ENCODE measurements around the gene GALNT18.

Gene GALNT18

GRCh38 chr11:11467312-11467711 is 154.5 kb downstream of the GALNT18 start:
- H3K4me1 Mint-ChIP-seq: no peaks in the 10 kb centered on the region
- DNase-seq (ENCODE audit: low spot score in 2 of 2) (no peak), ATAC-seq (replicated peaks; ENCODE audit: extremely low read depth, poor library complexity, severe bottlenecking) (no peak)
- no peak overlapping the region for H3K4me3 Mint-ChIP-seq
- H3K36me3 Mint-ChIP-seq (ENCODE audit: insufficient read depth): no peaks in the 10 kb centered on the region
- H3K27ac Mint-ChIP-seq (ENCODE audit: low read depth): no peak overlapping the region
- H3K9me3 Mint-ChIP-seq: no peaks in the 10 kb centered on the region
- H3K27me3 Mint-ChIP-seq: peaks cover 19% of the 10 kb centered on the region

GRCh38 chr11:11464555-11464954 is 157.2 kb downstream of the GALNT18 start:
- Mint-ChIP-seq H3K36me3 (ENCODE audit: insufficient read depth) (no peaks in the 10 kb centered on the region), H3K4me1 (no peaks in the 10 kb centered on the region), H3K27ac (ENCODE audit: low read depth) (no peak overlapping the region), H3K4me3 (no peak overlapping the region), H3K27me3 (no peaks in the 10 kb centered on the region), H3K9me3 (no peaks in the 10 kb centered on the region)
- no peak for DNase-seq (ENCODE audit: low spot score in 2 of 2)
- ATAC-seq (replicated peaks; ENCODE audit: extremely low read depth, poor library complexity, severe bottlenecking): no peak

- H3K27ac Mint-ChIP-seq (ENCODE audit: low read depth): no peak overlapping the region
- H3K9me3 Mint-ChIP-seq: no peaks in the 10 kb centered on the region
- no peak for DNase-seq (ENCODE audit: low spot score in 2 of 2)
- H3K36me3 Mint-ChIP-seq (ENCODE audit: insufficient read depth): no peaks in the 10 kb centered on the region
- H3K4me3 Mint-ChIP-seq: no peak overlapping the region
- no peaks in the 10 kb centered on the region for H3K4me1 Mint-ChIP-seq
- ATAC-seq (replicated peaks; ENCODE audit: extremely low read depth, poor library complexity, severe bottlenecking): no peak
- H3K27me3 Mint-ChIP-seq: peaks cover 9% of the 10 kb centered on the region
Observed at GRCh38 chr11:11463405-11463804, 158.4 kb downstream of the GALNT18 start.

- H3K27me3 Mint-ChIP-seq: peaks cover 16% of the 10 kb centered on the region
Observed at GRCh38 chr11:11461473-11461872, 160.3 kb downstream of the GALNT18 start.

GRCh38 chr11:11459578-11459977 is 162.2 kb downstream of the GALNT18 start:
- Mint-ChIP-seq H3K36me3 (ENCODE audit: insufficient read depth) (no peaks in the 10 kb centered on the region), H3K27ac (ENCODE audit: low read depth) (no peak overlapping the region), H3K4me3 (no peak overlapping the region), H3K27me3 (peaks cover 16% of the 10 kb centered on the region), H3K4me1 (no peaks in the 10 kb centered on the region), H3K9me3 (no peaks in the 10 kb centered on the region)
- ATAC-seq (replicated peaks; ENCODE audit: extremely low read depth, poor library complexity, severe bottlenecking) (no peak), DNase-seq (ENCODE audit: low spot score in 2 of 2) (no peak)

More at GRCh38 chr11:11461473-11461872, 160.3 kb downstream of the GALNT18 start:
- H3K4me3 Mint-ChIP-seq: no peak overlapping the region
- ATAC-seq (replicated peaks; ENCODE audit: extremely low read depth, poor library complexity, severe bottlenecking) (no peak), DNase-seq (ENCODE audit: low spot score in 2 of 2) (no peak)
- H3K4me1 Mint-ChIP-seq: no peaks in the 10 kb centered on the region
- H3K9me3 Mint-ChIP-seq: no peaks in the 10 kb centered on the region
- no peaks in the 10 kb centered on the region for H3K36me3 Mint-ChIP-seq (ENCODE audit: insufficient read depth)
- no peak overlapping the region for H3K27ac Mint-ChIP-seq (ENCODE audit: low read depth)

- no peaks in the 10 kb centered on the region for H3K36me3 Mint-ChIP-seq (ENCODE audit: insufficient read depth)
- H3K27me3 Mint-ChIP-seq: peaks cover 16% of the 10 kb centered on the region
- H3K27ac Mint-ChIP-seq (ENCODE audit: low read depth): no peak overlapping the region
- ATAC-seq (replicated peaks; ENCODE audit: extremely low read depth, poor library complexity, severe bottlenecking) (no peak), DNase-seq (ENCODE audit: low spot score in 2 of 2) (no peak)
- no peak overlapping the region for H3K4me3 Mint-ChIP-seq
- H3K4me1 Mint-ChIP-seq: no peaks in the 10 kb centered on the region
- H3K9me3 Mint-ChIP-seq: no peaks in the 10 kb centered on the region
Observed at GRCh38 chr11:11458485-11458884, 163.3 kb downstream of the GALNT18 start.

- H3K4me1 Mint-ChIP-seq: no peaks in the 10 kb centered on the region
- peaks cover 16% of the 10 kb centered on the region for H3K27me3 Mint-ChIP-seq
- no peak for ATAC-seq (replicated peaks; ENCODE audit: extremely low read depth, poor library complexity, severe bottlenecking)
- H3K27ac Mint-ChIP-seq (ENCODE audit: low read depth): no peak overlapping the region
- H3K4me3 Mint-ChIP-seq: no peak overlapping the region
- H3K36me3 Mint-ChIP-seq (ENCODE audit: insufficient read depth): no peaks in the 10 kb centered on the region
- no peaks in the 10 kb centered on the region for H3K9me3 Mint-ChIP-seq
- DNase-seq (ENCODE audit: low spot score in 2 of 2): no peak
Observed at GRCh38 chr11:11458001-11458400, 163.8 kb downstream of the GALNT18 start.

- no peak overlapping the region for H3K27ac Mint-ChIP-seq (ENCODE audit: low read depth)
- peaks cover 16% of the 10 kb centered on the region for H3K27me3 Mint-ChIP-seq
- no peaks in the 10 kb centered on the region for H3K4me1 Mint-ChIP-seq
- DNase-seq (ENCODE audit: low spot score in 2 of 2) (no peak), ATAC-seq (replicated peaks; ENCODE audit: extremely low read depth, poor library complexity, severe bottlenecking) (no peak)
- H3K36me3 Mint-ChIP-seq (ENCODE audit: insufficient read depth): no peaks in the 10 kb centered on the region
- H3K4me3 Mint-ChIP-seq: no peak overlapping the region
- H3K9me3 Mint-ChIP-seq: no peaks in the 10 kb centered on the region
Observed at GRCh38 chr11:11456866-11457265, 164.9 kb downstream of the GALNT18 start.

- Mint-ChIP-seq H3K27me3 (peaks cover 16% of the 10 kb centered on the region), H3K4me1 (no peaks in the 10 kb centered on the region), H3K36me3 (ENCODE audit: insufficient read depth) (no peaks in the 10 kb centered on the region), H3K4me3 (no peak overlapping the region), H3K9me3 (no peaks in the 10 kb centered on the region), H3K27ac (ENCODE audit: low read depth) (no peak overlapping the region)
- DNase-seq (ENCODE audit: low spot score in 2 of 2): no peak
- ATAC-seq (replicated peaks; ENCODE audit: extremely low read depth, poor library complexity, severe bottlenecking): no peak
Observed at GRCh38 chr11:11454671-11455223, 167.1 kb downstream of the GALNT18 start.

GRCh38 chr11:11451501-11452005 is 170.3 kb downstream of the GALNT18 start:
- Mint-ChIP-seq H3K4me3 (no peak overlapping the region), H3K36me3 (ENCODE audit: insufficient read depth) (no peaks in the 10 kb centered on the region), H3K9me3 (no peaks in the 10 kb centered on the region), H3K4me1 (no peaks in the 10 kb centered on the region), H3K27me3 (peaks cover 23% of the 10 kb centered on the region), H3K27ac (ENCODE audit: low read depth) (no peak overlapping the region)
- DNase-seq (ENCODE audit: low spot score in 2 of 2) (no peak), ATAC-seq (replicated peaks; ENCODE audit: extremely low read depth, poor library complexity, severe bottlenecking) (no peak)

- no peaks in the 10 kb centered on the region for H3K4me1 Mint-ChIP-seq
- H3K36me3 Mint-ChIP-seq (ENCODE audit: insufficient read depth): no peaks in the 10 kb centered on the region
- H3K27me3 Mint-ChIP-seq: peaks cover 28% of the 10 kb centered on the region
- DNase-seq (ENCODE audit: low spot score in 2 of 2) (no peak), ATAC-seq (replicated peaks; ENCODE audit: extremely low read depth, poor library complexity, severe bottlenecking) (no peak)
- H3K9me3 Mint-ChIP-seq: no peaks in the 10 kb centered on the region
- no peak overlapping the region for H3K27ac Mint-ChIP-seq (ENCODE audit: low read depth)
- no peak overlapping the region for H3K4me3 Mint-ChIP-seq
Observed at GRCh38 chr11:11450744-11451362, 171.0 kb downstream of the GALNT18 start.

- Mint-ChIP-seq H3K9me3 (no peaks in the 10 kb centered on the region), H3K27ac (ENCODE audit: low read depth) (no peak overlapping the region)
Observed at GRCh38 chr11:11449327-11449726, 172.5 kb downstream of the GALNT18 start.

GRCh38 chr11:11448626-11449025 is 173.2 kb downstream of the GALNT18 start:
- peaks cover 28% of the 10 kb centered on the region for H3K27me3 Mint-ChIP-seq
- ATAC-seq (replicated peaks; ENCODE audit: extremely low read depth, poor library complexity, severe bottlenecking) (no peak), DNase-seq (ENCODE audit: low spot score in 2 of 2) (no peak)
- H3K4me1 Mint-ChIP-seq: no peaks in the 10 kb centered on the region
- no peaks in the 10 kb centered on the region for H3K36me3 Mint-ChIP-seq (ENCODE audit: insufficient read depth)
- H3K9me3 Mint-ChIP-seq: no peaks in the 10 kb centered on the region
- no peak overlapping the region for H3K27ac Mint-ChIP-seq (ENCODE audit: low read depth)
- H3K4me3 Mint-ChIP-seq: no peak overlapping the region

More at GRCh38 chr11:11449327-11449726, 172.5 kb downstream of the GALNT18 start:
- Mint-ChIP-seq H3K4me1 (no peaks in the 10 kb centered on the region), H3K36me3 (ENCODE audit: insufficient read depth) (no peaks in the 10 kb centered on the region), H3K27me3 (peaks cover 28% of the 10 kb centered on the region), H3K4me3 (no peak overlapping the region)
- DNase-seq (ENCODE audit: low spot score in 2 of 2): no peak
- no peak for ATAC-seq (replicated peaks; ENCODE audit: extremely low read depth, poor library complexity, severe bottlenecking)

All from central memory CD8-positive, alpha-beta T cell (primary cell).